ENCODE results near the gene ARPC3.
"Not testable (repeated sequence)": the region's sequence is repeated elsewhere in the genome, so short reads cannot be mapped to it uniquely, and the experiment has no call there.

ARPC3 gene

DNA sequence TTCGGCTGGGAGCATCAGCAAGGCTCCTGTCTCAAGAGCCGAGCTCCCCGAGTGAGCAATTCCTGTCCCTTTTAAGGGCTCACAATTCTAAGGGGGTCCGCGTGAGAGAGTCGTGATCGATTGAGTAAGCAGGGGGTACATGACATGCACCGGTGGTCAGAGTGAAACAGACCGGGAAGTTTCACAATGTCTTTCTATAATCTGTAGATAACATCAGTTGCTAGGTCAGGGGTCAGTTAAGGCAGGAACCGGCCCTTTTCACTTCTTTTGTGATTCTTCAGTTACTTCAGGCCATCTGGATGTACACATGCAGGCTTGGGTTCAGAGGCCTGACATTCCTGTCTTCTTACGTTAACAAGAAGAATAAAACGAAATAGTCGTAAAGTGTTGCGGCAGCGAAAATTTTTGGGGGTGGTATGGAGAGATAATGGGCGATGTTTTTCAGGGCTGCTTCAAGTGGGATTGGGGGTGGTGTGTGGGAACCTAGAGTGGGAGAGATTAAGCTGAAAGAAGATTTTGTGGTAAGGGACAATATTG, 44.9 kb downstream of the ARPC3 start:
- H3K4me3 ChIP-seq (ENCODE audit: low read length); H3K27me3 ChIP-seq (ENCODE audit: insufficient read depth, low read length); H3K9me3 ChIP-seq (ENCODE audit: insufficient read depth, low read depth, low read length); H3K27ac ChIP-seq (ENCODE audit: low read length); H3K9ac ChIP-seq (ENCODE audit: low read depth, low read length); H3K4me1 ChIP-seq (ENCODE audit: insufficient read depth, low read length): not testable (repeated sequence)
- H3K36me3 ChIP-seq (ENCODE audit: insufficient read depth, low read depth, low read length), result peaks cover 15% of the 10 kb centered on the region

GRCh38 chr12:110403976-110404682, 46.0 kb downstream of the ARPC3 start:
- Histone ChIP-seq H3K36me3 (ENCODE audit: insufficient read depth, low read depth, low read length) (peaks cover 20% of the 10 kb centered on the region), H3K9ac (ENCODE audit: low read depth, low read length) (peak overlapping the region; percentile 94), H3K9me3 (ENCODE audit: insufficient read depth, low read depth, low read length) (no peaks in the 10 kb centered on the region), H3K4me1 (ENCODE audit: insufficient read depth, low read length) (peaks cover 3% of the 10 kb centered on the region; the same call in 1 of the 2 replicates), H3K27ac (ENCODE audit: low read length) (peak overlapping the region; percentile 82), H3K27me3 (ENCODE audit: insufficient read depth, low read length) (no peaks in the 10 kb centered on the region), H3K4me3 (ENCODE audit: low read length) (peak overlapping the region; percentile 71)

DNA sequence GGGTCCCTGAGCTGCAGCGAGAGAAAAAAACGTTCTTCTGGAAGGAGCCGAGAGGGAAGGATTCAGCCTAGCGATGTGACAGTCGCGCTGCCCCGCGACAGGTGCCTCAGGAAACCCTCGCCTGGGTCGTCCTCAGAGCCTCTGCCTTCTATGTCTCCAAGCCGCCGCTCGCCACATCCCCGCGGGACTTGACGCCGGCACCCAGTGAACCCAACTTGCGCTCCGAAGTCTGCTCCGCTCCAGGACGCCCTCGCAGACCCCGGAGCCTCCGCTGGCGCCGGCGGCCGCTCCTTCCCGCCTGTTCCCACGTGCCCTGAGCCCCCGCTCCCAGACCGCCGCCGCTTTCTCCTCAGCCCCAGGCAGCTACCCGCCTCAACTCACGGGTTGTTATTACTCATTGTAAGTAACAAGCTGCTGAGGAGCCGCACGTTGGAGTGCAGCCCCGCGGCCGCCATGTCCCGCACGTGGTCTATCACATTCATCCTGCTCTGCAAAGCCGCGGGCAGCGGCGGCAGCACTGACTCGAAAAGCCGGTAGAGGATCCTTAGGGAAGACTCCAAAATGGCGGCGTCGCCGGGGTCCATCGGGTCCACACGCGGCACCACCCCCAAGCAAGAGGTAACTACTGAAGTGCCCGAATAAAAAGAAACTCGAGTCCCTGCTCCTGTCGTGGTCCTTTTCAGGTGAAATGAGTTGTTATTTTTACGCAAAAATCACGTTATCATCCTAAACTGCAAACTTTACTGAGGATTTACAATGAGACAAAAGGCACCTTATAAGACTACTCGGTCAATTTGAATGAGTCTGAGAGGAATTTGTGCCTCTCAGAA, 46.8 kb downstream of the ARPC3 start, which contains the start of gene ANAPC7:
ANAPC7 (minus strand) TSS at position 563 of the 830 bp plus-strand sequence; CDS start at position 482, 81 bp downstream.
- Histone ChIP-seq H3K4me3 (ENCODE audit: low read length) (peak within 1 kb of the TSS; percentile 71), H3K9ac (ENCODE audit: low read depth, low read length) (peak within 1 kb of the TSS; percentile 94), H3K36me3 (ENCODE audit: insufficient read depth, low read depth, low read length) (peaks cover 25% of the 10 kb centered on the region), H3K9me3 (ENCODE audit: insufficient read depth, low read depth, low read length) (no peaks in the 10 kb centered on the region), H3K27ac (ENCODE audit: low read length) (peak within 1 kb of the TSS; percentile 82), H3K4me1 (ENCODE audit: insufficient read depth, low read length) (peaks cover 3% of the 10 kb centered on the region; the same call in 1 of the 2 replicates), H3K27me3 (ENCODE audit: insufficient read depth, low read length) (no peaks in the 10 kb centered on the region)
